ENCODE measurements around the gene SFRP2.

- TF ChIP-seq CTCF (IDR thresholded peaks at IDR 0.05; ENCODE audit: insufficient read depth, low read length) (no peak), REST (IDR thresholded peaks at IDR 0.05; ENCODE audit: insufficient replicate concordance, low read depth) (no peak), POLR2AphosphoS5 (IDR thresholded peaks at IDR 0.05; ENCODE audit: low read depth) (no peak)
Observed at GRCh38 chr4:153809307-153809706, 20.4 kb upstream of the SFRP2 start.
